ENCODE data around the gene KDM4C. TPM values are rescaled to one million over a fixed set of nuclear protein-coding genes. Genes with fewer than 3 reads are reported as not detected.

The KDM4C gene
- total and polyA plus RNA-seq, 2 donors (not counting 1 experiment from before 2014, with no cell fraction given): 49.7 to 141 TPM

- Histone ChIP-seq H3K36me3 (replicated peaks in 1 of 2; ENCODE audit: control extremely low read depth in 1 of 2, control insufficient read depth in 1 of 2, extremely low read depth in 1 of 2, insufficient read depth in 2 of 2, low read length in 1 of 2) (peaks cover 2 to 16% of the 10 kb centered on the region in 2 experiments), H3K9me3 (ENCODE audit: control extremely low read depth in 1 of 3, control insufficient read depth in 2 of 3, insufficient read depth in 1 of 3, low read length in 2 of 3) (no peaks in the 10 kb centered on the region), H3K4me1 (ENCODE audit: control insufficient read depth in 2 of 2, insufficient read depth in 2 of 2, low read length in 2 of 2) (peaks cover 0 to 12% of the 10 kb centered on the region in 2 donors), H3K27me3 (replicated peaks in 1 of 4; ENCODE audit: control extremely low read depth in 1 of 4, control insufficient read depth in 3 of 4, insufficient read depth in 4 of 4, low read length in 3 of 4) (no peaks in the 10 kb centered on the region), H3K4me3 (ENCODE audit: control extremely low read depth in 1 of 5, extremely low read depth in 1 of 5, insufficient read depth in 1 of 5, low read depth in 2 of 5, low read length in 4 of 5) (no peak overlapping the region), H4K20me1 (ENCODE audit: control insufficient read depth, insufficient read depth, low read length, poor library complexity, severe bottlenecking) (peaks cover 51% of the 10 kb centered on the region), H3K4me2 (replicated peaks; ENCODE audit: low read depth, low read length, poor library complexity, severe bottlenecking) (no peak overlapping the region), H3K79me2 (ENCODE audit: control insufficient read depth, insufficient read depth, low read length) (peaks cover 66% of the 10 kb centered on the region), H3K27ac (ENCODE audit: low read length in 2 of 2) (no peak overlapping the region), H2AFZ (ENCODE audit: insufficient read depth, low read depth, low read length, poor library complexity, severe bottlenecking) (no peak overlapping the region), H3K9ac (ENCODE audit: low read length) (no peak overlapping the region)
- Mint-ChIP-seq H3K4me3 (no peak overlapping the region), H3K27ac (no peak overlapping the region), H3K27me3 (no peaks in the 10 kb centered on the region), H3K9me3 (ENCODE audit: insufficient read depth) (no peaks in the 10 kb centered on the region), H3K4me1 (peaks cover 20% of the 10 kb centered on the region)
- ATAC-seq (ENCODE audit: low read depth) (no peak), DNase-seq (no peak)
- no peak for TF ChIP-seq EZH2 (IDR thresholded peaks at IDR 0.05; ENCODE audit: borderline replicate concordance, insufficient read depth, low read depth, low read length, poor library complexity, severe bottlenecking)
- no peak for TF ChIP-seq CTCF (IDR thresholded peaks at IDR 0.05)
- intact Hi-C loops (cut with micrococcal nuclease): no loop called here
- POLR2A ChIA-PET: no interaction called here
- CTCF ChIA-PET: no interaction called here
- no CpG with 5 or more reads among the region's 4 CpGs for WGBS (ENCODE audit: insufficient coverage)
Measured at GRCh38 chr9:6907772-6908381, 150.1 kb downstream of the KDM4C start.

- Mint-ChIP-seq H3K27ac (no peak overlapping the region), H3K4me3 (no peak overlapping the region), H3K27me3 (no peaks in the 10 kb centered on the region), H3K4me1 (peaks cover 20% of the 10 kb centered on the region), H3K9me3 (ENCODE audit: insufficient read depth) (no peaks in the 10 kb centered on the region)
- H3K4me2 ChIP-seq (replicated peaks; ENCODE audit: low read depth, low read length, poor library complexity, severe bottlenecking): no peak overlapping the region
- H3K79me2 ChIP-seq (ENCODE audit: control insufficient read depth, insufficient read depth, low read length): peaks cover 61% of the 10 kb centered on the region
- DNase-seq (no peak), ATAC-seq (ENCODE audit: low read depth) (no peak)
- H3K36me3 ChIP-seq (replicated peaks in 1 of 2; ENCODE audit: control extremely low read depth in 1 of 2, control insufficient read depth in 1 of 2, extremely low read depth in 1 of 2, insufficient read depth in 2 of 2, low read length in 1 of 2): peaks cover 2 to 19% of the 10 kb centered on the region in 2 experiments
- H3K4me3 ChIP-seq (ENCODE audit: control extremely low read depth in 1 of 5, extremely low read depth in 1 of 5, insufficient read depth in 1 of 5, low read depth in 2 of 5, low read length in 4 of 5): no peak overlapping the region
- TF ChIP-seq CTCF (IDR thresholded peaks at IDR 0.05) (no peak), EZH2 (IDR thresholded peaks at IDR 0.05; ENCODE audit: borderline replicate concordance, insufficient read depth, low read depth, low read length, poor library complexity, severe bottlenecking) (no peak)
- H3K27ac ChIP-seq (ENCODE audit: low read length in 2 of 2): no peak overlapping the region
- H3K4me1 ChIP-seq (ENCODE audit: control insufficient read depth in 2 of 2, insufficient read depth in 2 of 2, low read length in 2 of 2): peaks cover 0 to 12% of the 10 kb centered on the region in 2 donors
- WGBS (ENCODE audit: insufficient coverage): 100% methylated on average over 1 of the region's 1 CpG
- POLR2A ChIA-PET: no interaction called here
- H4K20me1 ChIP-seq (ENCODE audit: control insufficient read depth, insufficient read depth, low read length, poor library complexity, severe bottlenecking): peaks cover 58% of the 10 kb centered on the region
- no peak overlapping the region for H2AFZ ChIP-seq (ENCODE audit: insufficient read depth, low read depth, low read length, poor library complexity, severe bottlenecking)
- H3K9me3 ChIP-seq (ENCODE audit: control extremely low read depth in 1 of 3, control insufficient read depth in 2 of 3, insufficient read depth in 1 of 3, low read length in 2 of 3): no peaks in the 10 kb centered on the region
- CTCF ChIA-PET: interaction anchor here (1.3 kb wide), 2 partner anchors 9 to 15 kb away, joined by 4 read pairs; no protein-coding TSS in a partner anchor
- no peak overlapping the region for H3K9ac ChIP-seq (ENCODE audit: low read length)
- no peaks in the 10 kb centered on the region for H3K27me3 ChIP-seq (replicated peaks in 1 of 4; ENCODE audit: control extremely low read depth in 1 of 4, control insufficient read depth in 3 of 4, insufficient read depth in 4 of 4, low read length in 3 of 4)
- intact Hi-C loops (cut with micrococcal nuclease): no loop called here
Measured at GRCh38 chr9:6909181-6909580, 151.4 kb downstream of the KDM4C start.
